IPS-18a (cell line): Measurements from ENCODE around the gene XPNPEP1.

ENCODE experiments used
- H3K27ac ChIP-seq: one replicate; pipeline ENCODE4 v1.5.1; 2013; ENCODE audit warnings: low read length
- H3K27me3 ChIP-seq: one replicate; pipeline ENCODE4 v1.6.1; 2013; ENCODE audit warnings: mild to moderate bottlenecking, low read length; ENCODE audit not compliant: control insufficient read depth, insufficient read depth
- H3K36me3 ChIP-seq: one replicate; pipeline ENCODE4 v1.6.1; 2013; ENCODE audit warnings: low read depth, low read length; ENCODE audit not compliant: control insufficient read depth
- H3K4me1 ChIP-seq: one replicate; pipeline ENCODE4 v1.6.1; 2013; ENCODE audit warnings: low read depth, low read length; ENCODE audit not compliant: control insufficient read depth
- H3K4me3 ChIP-seq: one replicate; pipeline ENCODE4 v1.5.1; 2013; ENCODE audit warnings: low read length
- H3K9ac ChIP-seq: one replicate; pipeline ENCODE4 v1.6.1; 2013; ENCODE audit warnings: mild to moderate bottlenecking, low read length, moderate library complexity
- H3K9me3 ChIP-seq: one replicate; pipeline ENCODE4 v1.6.1; 2013; ENCODE audit warnings: low read depth, low read length; ENCODE audit not compliant: control insufficient read depth

The XPNPEP1 gene

DNA sequence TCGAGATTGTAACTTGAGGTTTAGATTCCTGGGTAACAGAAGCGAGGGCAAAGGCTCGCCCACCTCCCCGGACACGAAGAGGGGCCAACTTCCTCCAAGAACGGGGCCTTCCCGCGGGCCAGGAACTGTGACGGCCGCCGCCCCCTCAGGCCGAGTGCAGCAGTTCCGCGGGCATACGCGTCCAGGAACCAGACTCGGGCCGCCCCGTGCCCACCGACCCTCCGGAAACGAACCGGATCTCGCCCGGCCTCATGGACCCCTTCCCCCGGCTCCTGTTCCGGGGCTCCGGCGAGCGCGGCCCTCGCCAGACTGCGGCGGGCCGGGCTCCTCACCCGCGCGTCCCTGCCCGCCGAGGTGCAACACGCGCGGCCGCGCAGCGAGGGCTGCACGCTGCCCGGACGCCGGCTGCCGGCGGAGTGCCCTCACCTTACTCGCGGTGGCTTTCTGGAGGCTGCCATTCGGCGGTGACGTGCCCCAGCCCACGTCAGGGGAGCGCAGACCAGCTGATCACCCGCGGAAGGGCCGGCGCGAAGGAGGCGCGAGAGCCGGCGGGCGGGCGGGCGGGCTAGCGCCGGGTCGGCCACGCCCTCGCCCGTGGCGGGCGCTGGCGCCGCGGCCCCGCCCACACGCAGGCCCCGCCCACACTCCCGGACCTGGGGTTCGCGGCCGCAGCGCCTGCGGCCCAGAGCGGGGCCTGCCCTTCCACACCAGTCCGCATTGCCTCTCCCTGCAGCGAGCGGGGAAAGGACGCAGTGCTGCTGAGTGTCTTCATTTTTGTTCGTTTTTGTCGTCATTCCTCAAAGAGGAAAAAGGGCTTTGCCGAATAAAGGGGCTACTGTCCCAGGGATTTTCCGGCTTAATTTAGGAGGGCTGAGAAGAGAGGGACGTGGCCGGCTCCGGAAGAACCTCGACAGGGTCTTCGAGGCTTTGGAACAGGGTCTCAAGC, at the start of gene XPNPEP1:
Gene XPNPEP1, minus strand, starts transcription at position 536 of the 946 bp plus-strand sequence. Its CDS starts 78 bp downstream, at position 458.
- Histone ChIP-seq H3K36me3 (no peaks in the 10 kb centered on the region), H3K4me3 (peak within 1 kb of the TSS; percentile 72), H3K27me3 (peaks cover 24% of the 10 kb centered on the region), H3K27ac (no peak within 1 kb of the TSS), H3K9ac (peak within 1 kb of the TSS; percentile 60), H3K4me1 (peaks cover 18% of the 10 kb centered on the region), H3K9me3 (no peaks in the 10 kb centered on the region)

- no peaks in the 10 kb centered on the region for H3K9me3 ChIP-seq
- H3K27me3 ChIP-seq = no peaks in the 10 kb centered on the region
- H3K36me3 ChIP-seq = no peaks in the 10 kb centered on the region
- H3K9ac ChIP-seq = no peak overlapping the region
- peaks cover 4% of the 10 kb centered on the region for H3K4me1 ChIP-seq
- no peak overlapping the region for H3K27ac ChIP-seq
- H3K4me3 ChIP-seq = no peak overlapping the region
Observed at GRCh38 chr10:109972372-109973001, 49.2 kb upstream of the XPNPEP1 start.

DNA sequence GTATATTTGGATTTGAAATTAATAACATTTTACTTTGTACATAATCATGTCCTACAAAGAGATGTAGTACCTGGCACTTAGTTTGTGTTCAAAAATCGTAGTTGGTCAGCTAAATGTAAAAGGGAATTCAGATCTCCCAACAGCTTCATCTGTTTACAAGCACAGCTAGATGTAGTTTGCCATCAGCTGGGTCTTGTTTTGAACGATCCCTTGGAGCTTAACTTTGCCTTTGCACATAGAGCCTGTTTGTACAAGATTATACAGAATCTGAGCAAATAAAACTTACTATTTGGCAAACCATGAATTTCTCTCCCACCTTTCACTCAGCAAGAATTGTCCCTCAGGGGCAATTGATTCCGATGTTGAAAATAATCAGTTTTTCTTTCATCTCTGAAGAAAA, 48.3 kb upstream of the XPNPEP1 start:
- H3K4me1 ChIP-seq = peaks cover 12% of the 10 kb centered on the region

DNA sequence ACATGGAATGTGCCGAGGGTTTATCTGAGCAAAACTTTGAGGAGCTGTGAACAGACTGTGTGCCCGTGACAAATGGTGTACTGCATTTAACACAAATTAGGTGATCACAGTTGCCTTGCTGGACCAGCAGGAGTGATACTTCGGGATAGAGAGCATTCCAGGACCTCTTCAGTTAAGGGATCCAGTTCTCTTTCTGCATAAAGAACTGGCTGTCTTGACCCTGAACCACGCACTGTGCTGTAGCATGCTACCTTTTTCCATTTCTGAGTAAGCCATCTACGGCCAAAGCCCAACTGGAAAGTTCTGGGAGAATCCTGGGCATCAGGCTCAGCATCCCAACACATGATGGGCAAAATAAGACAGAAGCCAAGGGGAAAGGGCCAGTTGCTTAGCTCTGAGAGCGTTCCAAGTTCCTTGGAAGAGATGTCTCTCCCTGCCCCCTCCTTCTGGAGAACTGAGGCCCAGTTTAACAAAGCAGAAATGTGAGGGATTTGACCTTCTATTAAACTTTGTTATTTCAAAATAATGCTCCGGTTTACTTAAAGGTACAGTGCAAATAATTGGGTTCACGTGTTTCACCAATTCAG, 46.5 kb upstream of the XPNPEP1 start:
- Histone ChIP-seq H3K4me1 (peaks cover 14% of the 10 kb centered on the region), H3K36me3 (no peaks in the 10 kb centered on the region), H3K4me3 (no peak overlapping the region), H3K27ac (no peak overlapping the region), H3K9me3 (no peaks in the 10 kb centered on the region), H3K27me3 (no peaks in the 10 kb centered on the region), H3K9ac (no peak overlapping the region)

More for the DNA sequence above, 48.3 kb upstream of the XPNPEP1 start:
- no peaks in the 10 kb centered on the region for H3K9me3 ChIP-seq
- H3K4me3 ChIP-seq = no peak overlapping the region
- no peaks in the 10 kb centered on the region for H3K27me3 ChIP-seq
- H3K9ac ChIP-seq = no peak overlapping the region
- no peak overlapping the region for H3K27ac ChIP-seq
- no peaks in the 10 kb centered on the region for H3K36me3 ChIP-seq

DNA sequence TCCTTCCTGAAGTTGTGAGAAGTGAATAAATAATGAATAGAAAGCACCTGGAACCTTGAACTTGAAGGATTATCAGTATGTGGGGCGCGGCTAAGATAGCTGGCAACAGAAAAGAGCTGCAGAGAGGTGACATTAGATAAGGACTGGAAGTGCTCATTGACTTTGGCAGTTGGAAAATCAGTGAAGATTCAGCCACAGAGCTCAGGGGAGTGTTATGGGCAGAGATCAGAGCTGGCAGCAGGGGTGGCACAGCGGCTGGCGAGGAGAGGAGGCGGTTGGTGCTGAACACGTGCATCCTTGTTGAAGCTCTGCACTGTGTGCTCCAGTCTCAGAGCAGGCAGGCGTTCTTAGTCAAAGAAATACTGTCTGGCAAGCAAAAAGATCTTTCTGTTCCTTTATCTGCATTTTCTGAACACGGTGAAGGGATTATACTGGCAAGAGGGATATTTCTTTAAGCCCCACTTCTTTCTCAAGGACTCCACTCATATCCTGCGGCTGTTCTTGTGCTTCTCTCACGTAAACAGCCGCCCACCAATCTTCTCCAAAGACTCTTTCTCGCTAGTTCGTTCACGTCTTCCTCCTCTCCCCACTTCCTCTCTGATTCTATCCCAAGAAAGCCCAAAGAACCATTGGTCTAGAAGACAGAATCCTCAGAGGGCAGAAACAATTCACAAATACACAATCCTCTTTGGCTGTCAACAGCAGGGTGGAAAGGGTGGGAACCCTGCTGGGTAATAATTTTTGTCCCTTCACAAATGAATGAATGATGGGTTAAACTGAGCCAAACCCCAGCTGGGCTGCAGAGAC, 45.8 kb upstream of the XPNPEP1 start:
- Histone ChIP-seq H3K27me3 (no peaks in the 10 kb centered on the region), H3K27ac (no peak overlapping the region), H3K4me3 (no peak overlapping the region), H3K4me1 (peaks cover 14% of the 10 kb centered on the region), H3K9me3 (no peaks in the 10 kb centered on the region), H3K36me3 (no peaks in the 10 kb centered on the region), H3K9ac (no peak overlapping the region)

- Histone ChIP-seq H3K36me3 (no peaks in the 10 kb centered on the region), H3K27me3 (no peaks in the 10 kb centered on the region), H3K9ac (no peak overlapping the region), H3K4me3 (no peak overlapping the region), H3K4me1 (peaks cover 14% of the 10 kb centered on the region), H3K27ac (no peak overlapping the region), H3K9me3 (no peaks in the 10 kb centered on the region)
Observed at GRCh38 chr10:109967739-109968088, 44.4 kb upstream of the XPNPEP1 start.

GRCh38 chr10:109966961-109967738, 43.8 kb upstream of the XPNPEP1 start:
- Histone ChIP-seq H3K36me3 (no peaks in the 10 kb centered on the region), H3K9ac (no peak overlapping the region), H3K27me3 (no peaks in the 10 kb centered on the region), H3K9me3 (no peaks in the 10 kb centered on the region), H3K27ac (no peak overlapping the region), H3K4me1 (peaks cover 15% of the 10 kb centered on the region), H3K4me3 (no peak overlapping the region)

GRCh38 chr10:109964318-109964717, 41.0 kb upstream of the XPNPEP1 start:
- H3K9ac ChIP-seq = no peak overlapping the region
- no peak overlapping the region for H3K27ac ChIP-seq
- no peaks in the 10 kb centered on the region for H3K36me3 ChIP-seq
- no peaks in the 10 kb centered on the region for H3K9me3 ChIP-seq
- no peak overlapping the region for H3K4me3 ChIP-seq
- H3K27me3 ChIP-seq = no peaks in the 10 kb centered on the region
- H3K4me1 ChIP-seq = peaks cover 30% of the 10 kb centered on the region

- no peak overlapping the region for H3K27ac ChIP-seq
Observed at GRCh38 chr10:109963439-109963838, 40.1 kb upstream of the XPNPEP1 start.

DNA sequence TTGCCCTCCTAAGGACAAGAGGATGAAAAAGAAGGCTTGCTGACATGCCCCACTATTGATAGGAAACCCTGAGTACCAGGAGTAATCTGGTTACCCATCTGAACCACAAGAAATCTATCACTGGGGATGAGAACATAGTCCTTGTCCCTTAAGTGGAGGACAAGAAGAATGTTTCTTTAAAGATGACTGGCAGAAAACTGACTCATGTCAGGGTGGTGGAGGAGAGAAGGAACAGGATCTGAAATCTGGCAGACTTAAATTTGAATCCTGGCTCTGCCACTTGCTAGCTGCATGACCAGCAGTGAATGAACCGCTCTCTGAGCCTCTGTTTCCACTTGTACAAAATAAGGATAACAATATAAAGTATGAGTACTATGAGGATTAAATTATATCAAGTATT, 38.9 kb upstream of the XPNPEP1 start:
- H3K36me3 ChIP-seq = no peaks in the 10 kb centered on the region

More at GRCh38 chr10:109963439-109963838, 40.1 kb upstream of the XPNPEP1 start:
- H3K9ac ChIP-seq = no peak overlapping the region
- peaks cover 30% of the 10 kb centered on the region for H3K4me1 ChIP-seq
- no peak overlapping the region for H3K4me3 ChIP-seq
- H3K36me3 ChIP-seq = no peaks in the 10 kb centered on the region
- H3K27me3 ChIP-seq = no peaks in the 10 kb centered on the region
- no peaks in the 10 kb centered on the region for H3K9me3 ChIP-seq

More for the DNA sequence above, 38.9 kb upstream of the XPNPEP1 start:
- peaks cover 24% of the 10 kb centered on the region for H3K4me1 ChIP-seq
- no peaks in the 10 kb centered on the region for H3K9me3 ChIP-seq
- H3K4me3 ChIP-seq = no peak overlapping the region
- H3K9ac ChIP-seq = no peak overlapping the region
- H3K27ac ChIP-seq = no peak overlapping the region
- no peaks in the 10 kb centered on the region for H3K27me3 ChIP-seq
